Measurements from ENCODE around the gene CPNE1. TPM values are rescaled to one million over a fixed set of nuclear protein-coding genes. Genes with fewer than 3 reads are reported as not detected.

CPNE1 gene
- total RNA-seq, 2 donors from 2014 or later = 238 to 441 TPM

GRCh38 chr20:35665949-35666288 lies 1.2 kb upstream of the CPNE1 start:
- DNase-seq = no peak
- H3K4me1 Mint-ChIP-seq = peaks cover 21% of the 10 kb centered on the region
- H3K36me3 ChIP-seq (ENCODE audit: control insufficient read depth, insufficient read depth, low read length) = peaks cover 13% of the 10 kb centered on the region
- no peaks in the 10 kb centered on the region for H3K4me1 ChIP-seq (ENCODE audit: control insufficient read depth, insufficient read depth, low read length)
- TF ChIP-seq CTCF (conservative IDR thresholded peaks at IDR 0.05) = no peak
- WGBS, 2 experiments (ENCODE audit: insufficient coverage in 1 of 2, insufficient read length in 1 of 2) = 96 to 98% methylated on average over 5 to 14 of the region's 17 CpGs
- H3K9ac ChIP-seq (ENCODE audit: extremely low read depth, low read length, poor library complexity, severe bottlenecking) = no peak overlapping the region
- no peak overlapping the region for H3K27ac ChIP-seq (ENCODE audit: low read depth, low read length)
- H3K4me3 ChIP-seq (ENCODE audit: low read length) = no peak overlapping the region
- H3K27ac Mint-ChIP-seq = no peak overlapping the region
- no peaks in the 10 kb centered on the region for H3K9me3 ChIP-seq (ENCODE audit: control insufficient read depth, low read length)
- no peaks in the 10 kb centered on the region for H3K27me3 Mint-ChIP-seq (ENCODE audit: insufficient read depth)
- H3K27me3 ChIP-seq (ENCODE audit: control insufficient read depth, insufficient read depth, low read length, poor library complexity, severe bottlenecking) = no peaks in the 10 kb centered on the region
- peaks cover 10% of the 10 kb centered on the region for H3K36me3 Mint-ChIP-seq (ENCODE audit: low read depth)
- no peaks in the 10 kb centered on the region for H3K9me3 Mint-ChIP-seq
- H3K4me3 Mint-ChIP-seq = no peak overlapping the region

- WGBS, 2 experiments (ENCODE audit: insufficient coverage in 1 of 2, insufficient read length in 1 of 2) = 0 to 1% methylated on average over 14 to 28 of the region's 28 CpGs
- Histone ChIP-seq H3K4me3 (ENCODE audit: low read length) (peak overlapping the region; percentile 95), H3K27me3 (ENCODE audit: control insufficient read depth, insufficient read depth, low read length, poor library complexity, severe bottlenecking) (no peaks in the 10 kb centered on the region), H3K4me1 (ENCODE audit: control insufficient read depth, insufficient read depth, low read length) (no peaks in the 10 kb centered on the region), H3K9ac (ENCODE audit: extremely low read depth, low read length, poor library complexity, severe bottlenecking) (peak overlapping the region; percentile 98), H3K9me3 (ENCODE audit: control insufficient read depth, low read length) (no peaks in the 10 kb centered on the region), H3K27ac (ENCODE audit: low read depth, low read length) (peak overlapping the region; percentile 97), H3K36me3 (ENCODE audit: control insufficient read depth, insufficient read depth, low read length) (peaks cover 11% of the 10 kb centered on the region)
- Mint-ChIP-seq H3K4me1 (peaks cover 23% of the 10 kb centered on the region), H3K27ac (peak overlapping the region; percentile 99), H3K36me3 (ENCODE audit: low read depth) (peaks cover 4% of the 10 kb centered on the region), H3K4me3 (peak overlapping the region; percentile 96), H3K27me3 (ENCODE audit: insufficient read depth) (no peaks in the 10 kb centered on the region), H3K9me3 (no peaks in the 10 kb centered on the region)
- no peak for TF ChIP-seq CTCF (conservative IDR thresholded peaks at IDR 0.05)
- DNase-seq = peak; percentile 79
Observed at GRCh38 chr20:35663516-35664465, 909 bp downstream of the CPNE1 start.

GRCh38 chr20:35662551-35662950 lies 2.1 kb downstream of the CPNE1 start:
- no peaks in the 10 kb centered on the region for H3K4me1 ChIP-seq (ENCODE audit: control insufficient read depth, insufficient read depth, low read length)
- peak overlapping the region; percentile 95 for H3K4me3 ChIP-seq (ENCODE audit: low read length)
- H3K27ac ChIP-seq (ENCODE audit: low read depth, low read length) = no peak overlapping the region
- TF ChIP-seq CTCF (conservative IDR thresholded peaks at IDR 0.05) = no peak
- peak overlapping the region; percentile 98 for H3K9ac ChIP-seq (ENCODE audit: extremely low read depth, low read length, poor library complexity, severe bottlenecking)
- H3K9me3 ChIP-seq (ENCODE audit: control insufficient read depth, low read length) = no peaks in the 10 kb centered on the region
- Mint-ChIP-seq H3K27me3 (ENCODE audit: insufficient read depth) (no peaks in the 10 kb centered on the region), H3K9me3 (no peaks in the 10 kb centered on the region), H3K4me3 (peak overlapping the region; percentile 96), H3K36me3 (ENCODE audit: low read depth) (peaks cover 4% of the 10 kb centered on the region), H3K27ac (peak overlapping the region; percentile 42), H3K4me1 (peaks cover 23% of the 10 kb centered on the region)
- no peaks in the 10 kb centered on the region for H3K27me3 ChIP-seq (ENCODE audit: control insufficient read depth, insufficient read depth, low read length, poor library complexity, severe bottlenecking)
- no peak for DNase-seq
- WGBS, 2 experiments (ENCODE audit: insufficient coverage in 1 of 2, insufficient read length in 1 of 2) = 20 to 71% methylated on average over 1 to 2 of the region's 2 CpGs
- H3K36me3 ChIP-seq (ENCODE audit: control insufficient read depth, insufficient read depth, low read length) = peaks cover 5% of the 10 kb centered on the region

Measured in endodermal cell (in vitro differentiated cells).